T-helper 2 cell treated with Interferon-gamma antibody and Interleukin-4, amounts not matched to agents 100 ng/mL and 5 ng/mL, for 36 hours (primary cell): Measurements from ENCODE around the gene C5orf46. TPM values are rescaled to one million over a fixed set of nuclear protein-coding genes. Genes with fewer than 3 reads are reported as not detected.
"Not testable (repeated sequence)": the region's sequence is repeated elsewhere in the genome, so short reads cannot be mapped to it uniquely, and the experiment has no call there.

Experiments
- intact Hi-C: fragments of 100-400 bp; cut with micrococcal nuclease; formaldehyde crosslinking; loops from one replicate; pipeline ENCODE4 v1.15.1; 2023
- total RNA-seq: library from RNA; stranded (reverse); gene quantifications from 2 replicates; pipeline ENCODE4 v1.2.3, GENCODE V29; 2022

The C5orf46 gene
- total RNA-seq, 1 donor from 2014 or later = not detected

DNA sequence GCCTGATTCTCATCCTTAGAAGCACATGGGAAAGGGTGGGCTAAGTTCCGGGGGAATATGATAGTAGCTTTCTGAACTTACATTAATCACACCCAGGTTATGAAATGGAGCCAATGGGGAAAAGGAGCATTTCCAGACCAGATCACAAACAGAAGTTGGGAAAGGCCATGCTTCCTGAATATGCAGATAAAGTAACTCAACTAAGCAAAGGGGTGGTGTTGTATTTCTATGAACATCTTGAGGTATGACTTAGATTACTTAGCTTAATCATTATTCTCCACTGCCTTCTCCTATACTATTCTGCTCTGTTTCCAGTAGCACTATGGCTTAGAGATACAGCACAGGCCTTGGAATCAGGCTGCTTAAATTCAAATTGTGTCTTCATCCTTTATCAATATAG lies 10.5 kb downstream of the C5orf46 start:
- intact Hi-C loops = no loop called here

DNA sequence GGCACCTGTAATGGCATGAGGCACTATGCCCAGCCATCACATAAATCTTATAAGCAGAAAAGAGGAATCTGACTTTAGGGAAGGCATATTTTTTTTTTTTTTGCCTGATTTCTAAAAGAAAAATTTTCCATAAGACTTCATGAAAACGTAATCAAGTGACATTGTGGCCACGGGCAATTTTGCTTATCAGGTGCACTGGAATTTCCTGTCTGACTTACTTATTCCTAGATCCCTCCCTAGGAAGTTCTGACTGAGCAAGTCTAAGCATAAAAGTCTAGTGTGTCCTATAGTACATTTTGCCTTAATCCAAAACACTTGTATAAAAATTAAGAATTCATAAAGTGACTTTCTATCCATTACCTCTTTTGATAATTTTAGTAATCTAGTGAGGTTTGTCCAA lies 12.5 kb downstream of the C5orf46 start:
- intact Hi-C loops = no loop called here

DNA sequence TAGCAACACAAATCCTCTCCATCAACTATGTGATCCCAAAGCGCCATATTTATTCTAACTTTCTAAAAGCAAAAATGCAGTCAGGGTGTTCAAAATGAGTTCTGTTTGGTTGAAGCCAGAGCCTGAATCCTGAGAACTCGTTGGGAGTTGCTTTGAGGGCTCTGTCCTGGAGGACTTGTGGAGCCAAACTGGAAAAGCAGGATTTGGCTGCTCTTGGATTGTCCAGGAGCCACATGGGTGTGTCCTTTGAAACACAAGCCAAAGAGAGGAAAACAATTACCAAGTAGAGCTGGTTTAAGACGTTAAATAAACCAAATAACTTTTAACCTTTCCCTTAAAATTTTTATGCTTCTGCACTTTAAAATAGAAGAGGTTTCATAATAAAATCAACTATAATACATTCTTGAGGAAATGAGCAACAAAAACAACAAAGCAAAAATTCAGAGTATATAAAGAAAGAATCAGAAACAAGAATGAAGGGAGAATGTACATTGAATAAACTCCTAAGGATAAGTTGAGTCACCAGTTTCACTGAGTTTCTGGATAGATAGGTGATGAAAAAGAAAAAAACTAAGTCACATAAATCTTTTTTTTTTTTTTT lies 13.5 kb downstream of the C5orf46 start:
- intact Hi-C loops = no loop called here

DNA sequence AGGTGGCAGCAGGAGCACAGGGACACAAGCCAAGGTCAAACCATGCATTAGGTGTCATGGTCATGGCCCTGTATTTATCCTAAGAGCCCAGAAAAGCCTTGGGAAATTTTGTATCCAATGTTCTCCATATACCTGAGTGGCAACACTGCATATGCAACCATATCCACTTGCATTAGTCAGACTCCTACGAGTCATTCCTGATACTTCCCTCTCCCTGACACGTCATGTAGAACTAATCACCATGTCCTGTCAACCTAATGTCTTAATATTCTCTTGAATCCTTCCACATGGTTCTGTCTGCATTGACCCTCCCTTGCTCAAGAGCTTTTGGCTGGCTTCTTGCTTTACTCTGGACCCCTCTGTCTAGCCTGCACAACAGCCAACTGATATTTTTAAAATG lies 18.4 kb downstream of the C5orf46 start:
- intact Hi-C loops = no loop called here

DNA sequence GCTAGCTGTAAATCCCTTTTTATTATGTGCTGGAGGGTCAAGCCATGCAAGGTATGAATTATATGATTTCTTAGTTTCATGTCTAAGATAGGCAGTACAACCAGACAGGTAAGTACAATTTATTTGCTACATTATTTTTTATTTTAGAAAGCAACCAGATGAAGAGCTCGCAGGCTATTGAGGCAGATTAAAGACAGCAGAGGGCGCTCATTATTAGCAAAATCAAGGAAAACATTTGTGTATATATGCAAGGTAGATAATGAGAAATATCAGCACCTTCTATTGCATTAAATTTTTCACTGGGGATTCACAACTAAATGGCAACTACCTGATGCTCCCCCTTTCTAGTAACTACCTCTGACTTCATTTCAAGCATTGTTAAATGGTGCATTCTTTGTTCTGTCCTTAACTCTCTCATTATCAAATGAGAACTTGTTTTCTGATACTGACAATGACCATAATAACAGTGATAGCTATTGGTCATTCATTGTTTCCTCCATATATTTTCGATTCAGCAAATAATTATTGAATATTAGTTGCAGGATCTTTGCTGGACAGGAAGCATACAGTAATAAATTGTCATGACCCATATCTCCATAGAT lies 19.2 kb downstream of the C5orf46 start:
- intact Hi-C loops = no loop called here

DNA sequence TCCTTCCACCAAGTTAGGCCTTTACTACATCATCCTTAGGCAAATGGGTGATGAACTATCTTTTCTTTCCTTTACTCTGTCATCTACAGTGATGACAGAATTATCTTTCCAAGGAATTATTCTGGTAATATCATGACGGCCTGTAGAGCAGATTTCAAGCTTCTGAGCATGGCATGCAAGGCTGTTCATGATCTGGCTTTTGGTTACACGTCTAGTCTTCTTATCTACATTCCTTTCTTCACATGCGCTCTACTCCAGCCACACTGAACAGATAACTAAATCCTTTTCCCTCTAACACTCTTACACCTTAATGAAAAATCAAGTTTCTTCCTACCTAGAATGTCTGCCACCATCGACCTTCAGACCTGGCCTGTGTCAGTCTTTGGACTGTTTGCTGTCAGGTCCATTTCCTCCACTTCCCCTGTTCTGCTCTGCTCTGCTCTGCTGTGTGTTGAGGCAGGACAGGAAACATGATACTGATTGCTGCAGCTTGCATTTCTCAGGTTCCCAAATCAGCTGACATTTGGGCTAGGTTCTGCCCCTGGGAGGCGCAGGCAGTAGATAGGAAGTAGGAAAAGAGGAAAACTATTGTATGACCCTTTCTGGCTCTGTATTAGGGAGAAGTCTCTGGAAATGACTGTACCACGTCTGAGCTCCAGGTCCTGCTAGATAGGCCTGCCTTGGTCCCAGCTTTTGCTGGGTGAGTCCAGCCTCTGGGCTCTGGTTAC lies 23.6 kb downstream of the C5orf46 start:
- intact Hi-C loops = no loop called here

DNA sequence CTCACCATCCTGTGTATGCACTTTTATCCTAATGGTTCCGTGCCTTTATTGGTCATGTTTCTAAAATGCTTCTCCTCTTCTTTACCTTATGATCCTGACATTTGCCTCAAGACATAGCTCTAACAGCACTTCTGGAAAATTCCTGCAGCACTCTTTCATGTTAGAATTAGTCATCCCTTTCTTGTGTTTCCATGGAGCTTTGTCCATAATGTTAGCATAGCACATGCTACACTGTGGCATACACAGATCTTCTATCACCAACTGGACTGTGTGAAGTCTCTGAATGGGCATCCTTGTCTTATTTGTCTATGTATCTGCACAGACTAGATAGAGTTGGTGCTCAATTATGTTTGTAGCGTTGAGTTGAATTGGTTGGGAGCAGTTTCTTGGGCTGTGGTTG lies 25.9 kb downstream of the C5orf46 start:
- intact Hi-C loops = no loop called here

DNA sequence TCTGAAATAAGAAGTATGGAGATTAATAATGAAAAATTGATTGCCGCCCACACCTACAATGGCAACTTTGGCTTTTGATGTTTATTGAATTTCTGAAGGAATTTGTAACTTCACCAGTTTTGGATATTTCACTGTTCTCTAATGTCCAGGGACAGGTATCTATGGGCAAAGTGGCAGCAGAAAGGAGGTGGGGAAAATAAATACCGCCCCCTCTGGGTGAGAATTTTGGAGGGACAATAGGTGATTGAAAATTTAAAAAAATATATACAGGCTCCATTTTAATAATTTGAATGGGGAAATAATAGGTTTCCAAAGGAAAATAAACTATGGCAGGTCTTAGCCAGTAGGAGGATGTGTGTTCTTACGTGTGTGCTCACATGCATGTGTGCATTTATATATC lies 26.6 kb downstream of the C5orf46 start:
- intact Hi-C loops = no loop called here

DNA sequence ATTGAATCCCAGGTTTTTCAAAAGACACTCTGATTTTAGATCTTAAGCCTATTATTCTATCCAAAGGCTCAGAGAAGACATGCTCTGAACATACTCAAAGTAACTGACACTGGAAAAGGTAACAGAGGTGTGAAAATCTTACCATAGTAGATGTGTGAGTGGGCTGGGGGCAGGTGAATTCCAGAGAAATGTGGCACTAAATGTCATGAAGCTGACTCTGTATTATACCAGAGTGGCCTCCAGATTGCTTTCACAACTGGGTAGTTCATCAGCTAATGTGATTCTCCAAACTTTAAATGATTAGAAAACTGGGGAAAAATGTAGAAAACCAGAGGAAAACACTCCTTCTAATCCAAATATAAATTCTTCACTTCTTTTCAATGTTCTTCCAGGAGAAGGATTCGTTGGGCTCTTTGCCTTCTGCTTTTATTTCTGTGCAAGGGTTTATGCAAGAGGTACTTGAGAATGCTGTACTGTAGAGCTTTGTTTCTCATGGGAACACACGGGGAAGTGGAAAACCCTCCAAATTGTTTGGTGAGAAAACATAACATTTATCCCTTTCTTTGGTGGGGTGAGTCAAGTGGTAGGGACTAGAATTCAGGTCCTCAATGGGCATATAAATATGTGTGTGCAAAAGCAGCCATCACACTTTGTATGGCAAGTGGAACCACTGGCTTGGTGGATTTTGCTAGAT lies 28.1 kb downstream of the C5orf46 start, which contains the start of gene SCGB3A2:
Gene SCGB3A2, plus strand, starts transcription at position 646 of the 694 bp plus-strand sequence. CDS start 93 bp downstream, outside the sequence.
- intact Hi-C loops = no loop called here

DNA sequence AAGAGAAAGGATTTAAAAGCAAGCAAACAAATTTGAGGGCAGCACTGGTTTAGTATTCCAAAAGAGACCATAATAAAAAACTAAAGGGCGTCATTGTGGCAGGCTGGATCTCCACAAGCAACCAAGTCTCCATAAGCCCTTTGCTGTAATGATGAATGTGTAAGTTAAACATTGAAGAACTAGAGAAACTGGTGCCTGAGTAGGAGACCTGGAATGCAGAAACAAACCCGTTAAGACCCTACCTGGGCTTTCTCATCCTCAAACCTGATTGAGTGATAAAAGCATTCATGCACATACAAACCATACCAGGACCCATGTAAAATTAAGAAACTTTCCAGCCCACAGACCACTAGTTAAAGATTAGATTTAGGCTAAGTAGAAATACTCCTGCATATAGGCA lies 29.7 kb downstream of the C5orf46 start:
- intact Hi-C loops = no loop called here

DNA sequence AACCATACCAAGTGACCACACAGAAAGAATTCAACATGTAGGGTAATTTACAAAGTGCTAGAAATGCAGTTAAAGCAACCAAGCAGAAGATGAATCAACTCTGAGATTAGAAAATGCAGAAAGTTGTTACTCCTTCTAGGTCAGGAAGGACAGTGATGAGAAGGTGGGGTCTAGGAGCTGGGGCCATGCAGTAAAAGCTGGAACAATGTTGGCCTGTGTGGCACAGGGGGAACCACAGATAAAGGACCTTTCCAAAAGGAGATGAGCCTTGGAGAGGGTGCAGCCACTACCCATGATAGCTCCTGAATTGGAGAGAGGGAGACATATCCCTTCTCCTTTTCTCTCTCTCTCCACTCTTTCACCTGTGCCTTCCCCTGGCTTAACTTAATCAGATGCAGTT lies 30.2 kb downstream of the C5orf46 start:
- intact Hi-C loops = no loop called here

DNA sequence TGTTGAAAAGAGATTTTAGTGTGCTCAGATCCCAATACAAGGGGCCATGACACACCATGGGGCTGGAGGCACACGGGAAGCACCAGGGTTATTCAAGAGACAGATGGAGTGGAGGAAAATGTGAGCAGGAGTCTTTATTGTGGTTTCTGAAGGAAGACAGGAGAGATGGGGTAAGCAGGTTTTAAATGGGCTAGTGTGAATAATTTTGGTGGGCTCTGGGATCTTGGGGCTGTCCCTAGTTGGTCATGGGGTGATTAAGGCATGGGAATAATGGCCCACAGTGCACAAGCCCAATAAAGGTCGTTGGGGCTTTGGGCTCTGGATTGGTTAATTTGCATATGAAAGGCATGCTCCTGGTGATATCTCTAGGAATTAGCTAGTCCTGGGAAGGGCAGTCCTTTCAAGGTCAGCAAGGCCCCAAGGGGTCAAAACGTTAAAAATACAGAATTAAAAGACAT lies 31.4 kb downstream of the C5orf46 start:
- intact Hi-C loops = no loop called here

DNA sequence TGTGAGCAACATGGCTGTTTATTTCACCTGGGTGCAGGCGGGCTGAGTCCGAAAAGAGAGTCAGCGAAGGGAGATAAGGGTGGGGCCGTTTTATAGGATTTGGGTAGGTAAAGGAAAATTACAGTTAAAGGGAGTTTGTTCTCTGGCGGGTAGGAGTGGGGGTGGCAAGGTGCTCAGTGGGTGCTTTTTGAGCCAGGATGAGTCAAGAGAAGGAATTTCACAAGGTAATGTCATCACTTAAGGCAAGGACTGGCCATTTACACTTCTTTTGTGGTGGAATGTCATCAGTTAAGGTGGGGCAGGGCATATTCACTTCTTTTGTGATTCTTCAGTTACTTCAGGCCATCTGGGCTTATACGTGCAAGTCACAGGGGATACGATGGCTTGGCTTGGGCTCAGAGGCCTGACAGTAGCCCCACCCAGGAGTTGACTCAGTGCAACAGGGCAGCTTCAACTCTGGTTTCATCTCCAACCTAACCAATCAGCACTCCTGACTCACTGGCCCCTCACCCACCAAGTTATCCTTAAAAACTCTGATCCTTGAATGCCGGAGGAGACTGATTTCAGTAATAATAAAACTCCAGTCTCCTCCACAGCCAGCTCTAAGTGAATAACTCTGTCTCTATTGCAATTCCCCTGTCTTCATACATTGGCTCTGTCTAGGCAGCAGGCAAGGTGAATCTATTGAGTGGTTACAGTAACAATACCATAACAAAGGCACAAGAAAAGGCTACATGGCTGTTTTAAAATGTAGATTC lies 32.0 kb downstream of the C5orf46 start:
- intact Hi-C loops = not testable (repeated sequence)

DNA sequence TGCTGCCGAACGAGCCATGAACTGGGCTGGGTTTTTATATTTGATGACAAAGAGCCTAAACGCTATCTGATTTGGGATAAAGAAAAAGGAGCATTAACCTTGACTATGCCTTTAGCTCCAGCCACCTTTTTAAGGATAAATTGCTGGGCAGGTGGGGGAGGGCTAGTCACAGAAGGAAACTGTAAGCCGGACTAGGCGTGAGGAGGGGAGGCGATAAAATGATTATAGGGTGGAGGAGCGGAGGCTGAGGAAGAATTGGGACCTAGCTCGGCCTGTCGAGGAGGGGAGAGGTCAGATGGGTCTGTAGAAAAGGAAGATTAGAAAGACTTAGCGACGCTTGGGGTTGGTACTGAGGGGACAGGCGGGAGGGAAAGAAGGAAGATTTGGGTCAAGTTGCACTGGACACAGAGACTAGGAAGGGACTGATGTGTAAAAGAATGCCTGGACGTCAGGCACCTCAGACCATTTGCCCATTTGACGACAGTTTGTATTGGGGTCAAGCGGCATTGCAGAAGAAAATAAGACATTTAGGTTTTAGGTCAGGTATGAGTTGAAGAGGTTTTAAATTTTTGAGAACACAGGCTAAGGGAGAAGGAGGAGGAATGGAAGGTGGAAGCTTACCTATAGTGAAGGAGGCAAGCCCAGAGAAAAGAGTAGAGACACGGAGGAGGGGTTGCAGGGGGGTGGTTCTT lies 33.4 kb downstream of the C5orf46 start:
- intact Hi-C loops = not testable (repeated sequence)

DNA sequence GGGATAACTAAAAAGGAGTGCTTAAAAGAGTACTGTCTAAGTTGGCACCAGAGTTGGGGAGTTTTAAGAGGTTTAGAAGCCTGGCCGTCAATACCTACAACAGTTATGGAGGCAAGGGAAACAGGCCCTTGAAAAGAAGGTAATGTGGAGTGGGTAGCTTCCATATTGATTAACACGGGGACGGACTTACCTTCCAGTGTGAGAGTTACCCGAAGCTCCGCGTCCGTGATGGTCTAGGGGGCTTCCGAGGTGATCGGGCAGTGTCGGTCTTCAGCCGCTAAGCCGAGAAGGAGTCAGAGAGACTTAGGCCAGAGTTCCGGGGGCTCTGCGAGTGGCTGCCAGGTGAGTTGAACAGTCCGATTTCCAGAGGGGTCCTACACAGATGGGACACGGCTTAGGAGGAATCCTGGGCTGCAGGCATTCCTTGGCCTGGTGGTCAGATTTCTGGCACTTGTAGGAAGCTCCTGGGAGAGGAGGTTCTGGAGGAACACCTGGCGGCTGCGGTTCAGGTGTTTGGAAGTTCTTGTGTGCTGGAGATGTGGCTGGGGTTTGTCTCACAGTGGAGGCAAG lies 34.3 kb downstream of the C5orf46 start:
- intact Hi-C loops = not testable (repeated sequence)

DNA sequence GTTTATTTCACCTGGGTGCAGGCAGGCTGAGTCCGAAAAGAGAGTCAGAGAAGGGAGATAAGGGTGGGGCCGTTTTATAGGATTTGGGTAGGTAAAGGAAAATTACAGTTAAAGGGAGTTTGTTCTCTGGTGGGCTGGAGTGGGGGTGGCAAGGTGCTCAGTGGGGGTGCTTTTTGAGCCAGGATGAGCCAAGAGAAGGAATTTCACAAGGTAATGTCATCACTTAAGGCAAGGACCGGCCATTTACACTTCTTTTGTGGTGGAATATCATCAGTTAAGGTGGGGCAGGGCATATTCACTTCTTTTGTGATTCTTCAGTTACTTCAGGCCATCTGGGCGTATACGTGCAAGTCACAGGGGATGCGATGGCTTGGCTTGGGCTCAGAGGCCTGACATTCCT lies 36.4 kb downstream of the C5orf46 start:
- intact Hi-C loops = not testable (repeated sequence)

DNA sequence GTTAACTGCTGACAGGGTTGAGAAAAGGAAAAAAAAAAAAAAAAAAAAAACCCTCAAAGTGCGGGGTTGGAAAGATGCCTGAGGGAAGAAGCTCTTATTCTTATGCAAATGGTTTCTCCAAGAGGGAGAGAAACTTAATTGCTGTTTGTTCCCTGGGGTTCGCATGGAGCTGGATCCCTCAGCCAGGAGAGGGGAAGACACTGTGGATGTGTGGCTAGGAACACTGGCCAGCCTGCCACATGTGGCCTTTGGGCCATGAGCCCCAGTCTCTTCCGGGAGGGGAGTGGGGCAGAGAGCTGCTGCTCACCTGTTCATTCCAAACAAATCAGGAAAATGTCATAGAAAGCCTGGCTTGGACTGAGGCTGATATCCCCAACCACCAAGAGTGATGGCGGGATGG lies 37.2 kb downstream of the C5orf46 start:
- intact Hi-C loops = no loop called here

DNA sequence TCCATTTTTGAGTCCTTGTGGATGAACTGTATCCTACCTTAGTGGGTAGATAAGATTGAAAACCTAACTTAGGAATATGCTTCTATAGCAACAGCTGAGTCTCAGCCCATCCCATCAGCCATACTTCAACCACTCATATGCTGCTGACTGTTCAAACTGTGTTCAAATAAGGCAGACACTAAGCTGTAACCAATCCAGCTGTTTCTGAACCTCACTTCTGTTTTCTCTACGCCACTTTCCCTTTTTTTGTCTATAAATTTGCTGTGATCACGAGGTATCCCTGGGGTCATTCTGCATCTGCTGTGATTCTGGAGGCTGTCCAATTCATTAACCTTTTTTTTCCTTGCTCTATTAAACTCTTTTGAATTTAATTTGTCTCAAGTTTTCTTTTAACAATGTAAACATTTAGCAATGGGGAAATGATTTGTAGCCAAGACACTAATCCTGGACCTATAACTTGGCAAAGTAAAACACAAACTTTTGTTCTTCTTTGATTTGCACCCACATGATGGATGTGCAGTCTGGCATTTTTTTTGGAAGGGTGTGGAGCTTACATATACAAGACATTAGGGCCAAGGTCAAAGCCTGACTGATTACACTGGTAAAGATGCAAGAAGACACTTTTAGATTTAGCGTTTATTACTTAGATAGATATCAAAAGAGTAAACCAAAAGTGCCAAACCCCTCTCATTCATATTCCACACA lies 42.7 kb downstream of the C5orf46 start:
- intact Hi-C loops = no loop called here

DNA sequence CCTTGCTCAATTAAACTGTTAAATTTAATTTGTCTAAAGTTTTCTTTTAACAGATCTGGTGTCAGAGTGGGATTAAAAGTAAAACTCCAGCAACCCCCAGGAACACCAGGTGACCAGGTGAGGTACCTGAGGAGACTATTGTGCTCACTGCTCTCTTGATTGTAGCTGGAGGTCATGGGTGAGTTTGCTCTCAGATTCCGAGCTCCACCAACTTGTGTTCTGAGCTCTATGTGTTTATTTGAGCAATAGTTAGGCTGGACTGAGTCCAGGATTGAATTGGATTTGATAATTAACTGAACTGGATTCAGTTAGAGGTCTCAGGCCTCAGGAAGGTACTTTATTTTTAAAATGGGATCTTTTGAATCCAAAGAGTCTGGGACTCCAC lies 45.7 kb downstream of the C5orf46 start:
- intact Hi-C loops = no loop called here
